Keratinocyte (primary cell): Measurements from ENCODE around the gene SIRPG. TPM values are rescaled to one million over a fixed set of nuclear protein-coding genes. Genes with fewer than 3 reads are reported as not detected.

Source experiments
- DNase-seq: peaks from one replicate; pipeline ENCODE4 v3.0.0-alpha.2; 2011; ENCODE audit warnings: low read depth, missing footprints, low spot score
- FAIRE-seq: peaks from 2 replicates; lab custom pipeline; 2011; peaks lifted over from hg19 to GRCh38; lab: Jason Lieb, UNC
- H2AFZ ChIP-seq: 2 replicates; pipeline ENCODE4 v1.6.0; 2012; ENCODE audit warnings: low read length, control low read depth, inconsistent platforms; ENCODE audit not compliant: control insufficient read depth
- H3K27ac ChIP-seq: 2 replicates; pipeline ENCODE4 v1.5.1; 2011; ENCODE audit warnings: low read length; ENCODE audit not compliant: control insufficient read depth, insufficient read depth
- H3K27me3 ChIP-seq: 3 replicates; pipeline ENCODE4 v1.6.0; 2011; ENCODE audit warnings: low read length; ENCODE audit not compliant: control insufficient read depth, insufficient read depth; ENCODE audit errors: extremely low read depth
- H3K36me3 ChIP-seq, 2 experiments: 2 replicates in 1 of 2; 3 replicates in 1 of 2; pipeline ENCODE4 v1.5.1; 2011; ENCODE audit warnings: low read length in 2 of 2, mild to moderate bottlenecking in 1 of 2; ENCODE audit not compliant: control insufficient read depth in 2 of 2, insufficient read depth in 2 of 2; ENCODE audit errors: extremely low read depth in 1 of 2
- H3K4me1 ChIP-seq: 3 replicates; pipeline ENCODE4 v1.5.1; 2011; ENCODE audit warnings: low read length; ENCODE audit not compliant: control insufficient read depth, insufficient read depth; ENCODE audit errors: extremely low read depth
- H3K4me2 ChIP-seq: 3 replicates; pipeline ENCODE4 v1.6.0; 2011; ENCODE audit warnings: low read depth, low read length; ENCODE audit not compliant: control insufficient read depth, insufficient read depth; ENCODE audit errors: extremely low read depth
- H3K4me3 ChIP-seq, 3 experiments: fragments of 200-600 bp in 1 of 3; sonication (generic) in 1 of 3; 2 replicates in 2 of 3; 3 replicates in 1 of 3; pipeline ENCODE4 v1.5.1; 2011 to 2016; ENCODE audit warnings: low read length in 3 of 3, mild to moderate bottlenecking in 3 of 3, control low read depth in 2 of 3, inconsistent platforms in 1 of 3, low read depth in 1 of 3, mixed read lengths in 1 of 3, mixed run types in 1 of 3, moderate library complexity in 1 of 3; ENCODE audit not compliant: control insufficient read depth in 2 of 3, insufficient read depth in 2 of 3; ENCODE audit errors: extremely low read depth in 1 of 3
- H3K79me2 ChIP-seq: 2 replicates; pipeline ENCODE4 v1.6.0; 2012; ENCODE audit warnings: low read length; ENCODE audit not compliant: control insufficient read depth, insufficient read depth
- H3K9ac ChIP-seq: 3 replicates; pipeline ENCODE4 v1.6.0; 2011; ENCODE audit warnings: low read length; ENCODE audit not compliant: control insufficient read depth, insufficient read depth; ENCODE audit errors: extremely low read depth
- H3K9me1 ChIP-seq: 3 replicates; pipeline ENCODE4 v1.6.0; 2011; ENCODE audit warnings: low read length; ENCODE audit not compliant: control insufficient read depth, insufficient read depth; ENCODE audit errors: extremely low read depth
- H3K9me3 ChIP-seq: 2 replicates; pipeline ENCODE4 v1.5.1; 2012; ENCODE audit warnings: low read depth, low read length; ENCODE audit not compliant: control insufficient read depth
- H4K20me1 ChIP-seq: 3 replicates; pipeline ENCODE4 v1.6.0; 2011; ENCODE audit warnings: low read length; ENCODE audit not compliant: control insufficient read depth, insufficient read depth; ENCODE audit errors: extremely low read depth
- CTCF ChIP-seq, 3 experiments: IDR thresholded peaks in 1 of 3; conservative IDR thresholded peaks in 1 of 3; optimal IDR thresholded peaks in 1 of 3; 2 replicates in 2 of 3; 3 replicates in 1 of 3; pipeline versions ENCODE3 to v1.5.1; 2011; ENCODE audit warnings: low read length in 3 of 3, mild to moderate bottlenecking in 3 of 3, moderate library complexity in 2 of 3, control low read depth in 1 of 3, inconsistent platforms in 1 of 3; ENCODE audit not compliant: insufficient read depth in 2 of 3; ENCODE audit errors: extremely low read depth in 1 of 3
- EZH2 ChIP-seq: IDR thresholded peaks from one replicate; pipeline ENCODE4 v1.6.1; 2012; ENCODE audit warnings: inconsistent platforms, mild to moderate bottlenecking, low read length, moderate library complexity
- dilution Hi-C: fragments of 300-500 bp; cut with MboI; formaldehyde crosslinking; loops from one replicate; pipeline ENCODE4 v1.7.0; 2020; ENCODE audit warnings: low sequenced_read_pairs; ENCODE audit not compliant: extremely low pct_ligation_motif_present
- polyA plus RNA-seq, 5 experiments: library from polyadenylated mRNA; depleted of rRNA in 3 of 5; stranded (reverse) in 3 of 5; stranded (forward) in 1 of 5; unstranded in 1 of 5; fragments of >200 nt; gene quantifications; 1 replicate in 1 of 5; 2 replicates in 3 of 5; 3 replicates in 1 of 5; pipeline versions ENCODE4 v1.2.1 to v1.2.3, GENCODE V29; 2011 to 2012; ENCODE audit warnings: missing spikeins in 2 of 5, low read depth in 1 of 5, low replicate concordance in 1 of 5

The SIRPG gene
- polyA plus RNA-seq, 1 donor (not counting 4 experiments of a cell fraction or from before 2014, with no cell fraction given) = not detected

GRCh38 chr20:1652960-1653359, 4.6 kb downstream of the SIRPG start:
- dilution Hi-C loops = no loop called here
- Histone ChIP-seq H3K27me3 (no peaks in the 10 kb centered on the region), H3K9me1 (no peaks in the 10 kb centered on the region), H3K36me3 (no peaks in the 10 kb centered on the region), H2AFZ (no peak overlapping the region), H3K9ac (no peak overlapping the region), H3K4me3 (no peak overlapping the region), H3K79me2 (no peaks in the 10 kb centered on the region), H3K9me3 (no peaks in the 10 kb centered on the region), H3K4me2 (no peak overlapping the region), H3K27ac (no peak overlapping the region), H4K20me1 (no peaks in the 10 kb centered on the region), H3K4me1 (no peaks in the 10 kb centered on the region)
- FAIRE-seq (no peak), DNase-seq (no peak)
- no peak for TF ChIP-seq EZH2
- TF ChIP-seq CTCF (optimal IDR thresholded peaks at IDR 0.05 in 1 of 3, IDR thresholded peaks at IDR 0.05 in 1 of 3, conservative IDR thresholded peaks at IDR 0.05 in 1 of 3; ENCODE audit: extremely low read depth in 1 of 3, insufficient read depth in 2 of 3, low read length in 3 of 3) = no peak

DNA sequence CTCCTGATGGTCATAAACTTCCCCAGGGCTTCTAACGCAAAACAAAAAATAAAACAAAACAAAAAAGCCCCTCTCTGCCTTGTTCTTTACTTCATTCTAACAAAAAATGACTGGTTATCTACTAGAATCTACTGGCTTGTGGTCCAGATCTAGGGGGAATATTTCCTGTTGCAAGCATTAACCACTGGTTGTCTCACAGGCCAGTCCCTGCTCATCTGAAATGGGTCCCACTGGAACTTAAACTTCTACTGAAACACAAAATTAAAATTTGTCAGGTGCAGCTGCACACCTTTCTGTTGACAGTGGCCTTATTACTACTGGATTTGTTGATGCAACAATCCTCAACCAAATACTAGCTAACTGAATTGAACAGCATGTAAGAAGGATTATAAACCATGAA, 5.5 kb downstream of the SIRPG start:
- Histone ChIP-seq H3K27me3 (no peaks in the 10 kb centered on the region), H3K36me3 (no peaks in the 10 kb centered on the region), H3K9me3 (no peaks in the 10 kb centered on the region), H3K27ac (no peak overlapping the region), H3K9me1 (no peaks in the 10 kb centered on the region), H4K20me1 (no peaks in the 10 kb centered on the region), H3K79me2 (no peaks in the 10 kb centered on the region), H3K4me1 (no peaks in the 10 kb centered on the region), H2AFZ (no peak overlapping the region), H3K4me3 (no peak overlapping the region), H3K9ac (no peak overlapping the region), H3K4me2 (no peak overlapping the region)
- DNase-seq (no peak), FAIRE-seq (no peak)
- dilution Hi-C loops = no loop called here
- TF ChIP-seq CTCF (optimal IDR thresholded peaks at IDR 0.05 in 1 of 3, IDR thresholded peaks at IDR 0.05 in 1 of 3, conservative IDR thresholded peaks at IDR 0.05 in 1 of 3; ENCODE audit: extremely low read depth in 1 of 3, insufficient read depth in 2 of 3, low read length in 3 of 3) (no peak), EZH2 (no peak)
